ENCODE results near the gene SHISA9.

Gene SHISA9

DNA sequence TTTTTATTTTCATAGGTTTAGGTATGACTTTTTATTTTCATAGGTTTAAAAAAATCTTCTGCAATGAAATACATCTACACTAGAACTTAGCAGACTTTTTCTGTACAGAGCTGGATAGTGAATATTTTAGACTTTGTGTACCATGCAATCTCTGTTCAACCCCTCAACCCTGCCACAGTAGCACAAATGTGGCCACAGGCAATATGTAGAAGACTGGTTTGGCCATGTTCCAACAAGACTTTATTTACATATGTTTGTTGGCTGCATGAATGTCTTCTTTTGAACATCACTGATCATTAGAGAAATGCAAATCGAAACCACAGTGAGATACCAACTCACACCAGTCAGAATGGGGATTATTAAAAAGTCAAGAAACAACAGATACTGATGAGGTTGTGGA lies 229.2 kb downstream of the SHISA9 start:
- no peak for DNase-seq

- no peak for DNase-seq
These were observed 233.4 kb downstream of the SHISA9 start for GRCh38 chr16:13134836-13135235.

- no peak for DNase-seq
These were observed 235.5 kb downstream of the SHISA9 start for GRCh38 chr16:13136901-13137300.

GRCh38 chr16:13138528-13138927 lies 237.1 kb downstream of the SHISA9 start:
- no peak for DNase-seq

DNA sequence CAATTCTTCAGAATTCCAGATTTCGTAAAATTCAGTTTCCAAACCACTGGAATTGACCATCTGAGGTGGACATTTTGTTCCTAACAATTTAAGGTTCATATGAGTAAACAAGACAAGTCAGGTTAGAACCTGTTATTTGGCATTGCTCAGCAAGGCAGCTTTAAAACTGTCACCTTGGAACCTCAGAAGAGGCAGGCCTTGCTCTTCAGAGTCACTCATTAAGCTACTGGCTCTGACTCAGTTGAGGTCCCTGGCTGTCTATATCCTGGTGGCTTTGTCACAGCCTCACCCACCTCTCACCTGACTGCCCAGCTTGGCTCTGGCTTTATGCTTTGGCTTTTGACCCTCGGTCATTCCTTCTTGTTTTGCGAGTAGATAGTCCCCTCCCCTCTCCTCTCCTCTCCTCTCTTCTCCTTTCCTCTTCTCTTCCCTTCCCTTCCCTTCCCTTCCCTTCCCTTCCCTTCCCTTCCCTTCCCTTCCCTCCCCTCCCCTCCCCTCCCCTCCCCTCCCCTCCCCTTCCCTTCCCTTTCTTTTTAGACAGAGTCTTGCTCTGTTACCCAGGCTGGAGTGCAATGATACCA lies 238.4 kb downstream of the SHISA9 start:
- DNase-seq, result no peak

DNA sequence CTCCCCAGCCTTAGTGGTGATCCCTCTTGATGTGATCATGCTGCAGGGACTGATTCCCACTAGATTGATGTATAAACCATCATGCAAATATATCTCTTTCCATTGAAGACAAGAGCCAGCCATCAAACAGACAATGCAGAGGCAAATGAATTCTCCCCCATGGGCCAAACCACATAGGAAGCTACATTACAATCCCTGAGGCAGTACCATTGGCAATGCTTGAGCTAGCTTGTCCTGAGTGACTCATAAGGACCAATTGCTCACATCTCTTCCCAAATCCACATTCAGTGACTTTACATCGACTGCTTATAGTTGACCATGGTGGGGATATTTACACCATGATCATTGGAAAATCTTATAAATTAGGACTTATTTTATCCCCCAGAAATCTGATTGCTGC lies 242.2 kb downstream of the SHISA9 start:
- DNase-seq, result no peak

DNA sequence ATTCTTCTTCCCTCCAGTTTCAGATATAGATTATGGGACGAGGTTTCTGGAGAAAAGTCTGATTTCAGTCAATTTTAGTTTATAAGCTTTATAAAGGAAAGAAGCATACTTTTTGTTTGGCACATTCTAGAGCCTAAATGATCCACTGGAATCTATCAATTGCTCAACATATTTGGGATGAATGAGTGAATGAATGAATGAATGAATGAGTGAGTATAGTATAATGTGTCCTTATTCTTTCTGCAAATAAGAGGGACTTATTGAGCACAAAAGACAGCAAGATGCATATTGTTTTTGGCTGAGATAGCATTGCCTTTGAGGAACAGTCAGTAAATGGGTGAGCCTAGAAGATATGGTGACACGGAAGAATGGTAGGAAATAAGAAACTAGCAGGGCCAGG lies 245.4 kb downstream of the SHISA9 start:
- no peak for DNase-seq

DNA sequence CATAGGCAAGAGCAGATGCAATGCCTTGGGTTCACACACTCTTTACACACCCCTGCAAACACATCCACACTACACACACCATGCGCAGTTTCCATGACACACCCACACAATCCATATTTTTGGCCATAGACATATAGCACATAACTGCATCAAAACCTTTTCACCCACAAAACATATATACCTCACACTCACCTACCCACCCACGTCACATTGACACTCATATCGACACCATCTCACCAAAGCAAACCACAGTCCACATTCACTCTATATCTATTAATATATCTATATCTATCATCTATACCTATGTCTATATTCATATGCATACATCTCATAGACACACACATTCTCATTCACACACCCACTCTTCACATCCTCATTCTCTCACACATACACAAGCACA lies 246.9 kb downstream of the SHISA9 start:
- DNase-seq, result no peak

- no peak for DNase-seq
These were observed 247.4 kb downstream of the SHISA9 start for GRCh38 chr16:13148836-13149235.

- no peak for DNase-seq
These were observed 248.9 kb downstream of the SHISA9 start for GRCh38 chr16:13150181-13150885.

DNA sequence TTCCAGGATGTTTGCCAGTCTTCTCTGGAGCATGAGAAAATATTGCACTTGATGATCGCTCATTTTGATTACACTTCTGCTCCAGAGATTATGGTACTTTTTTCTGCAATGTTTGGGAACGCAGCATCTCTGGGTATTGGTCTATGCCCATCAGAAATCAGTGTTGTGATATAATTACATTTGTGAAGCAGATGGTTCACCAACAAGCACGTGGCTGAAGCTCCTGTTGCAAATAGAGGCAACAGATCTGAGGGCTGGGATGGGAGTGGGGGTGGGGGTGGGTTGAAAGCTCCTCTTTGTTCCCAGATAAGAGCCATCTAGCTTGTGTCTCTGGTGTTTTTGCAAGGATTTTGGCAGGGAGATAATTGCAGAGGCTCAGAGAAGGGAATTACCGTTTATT lies 252.3 kb downstream of the SHISA9 start:
- DNase-seq, result no peak

GRCh38 chr16:13154799-13155198 lies 253.4 kb downstream of the SHISA9 start:
- DNase-seq, result no peak

- no peak for DNase-seq
These were observed 254.0 kb downstream of the SHISA9 start for GRCh38 chr16:13155377-13155776.

GRCh38 chr16:13155780-13156179 lies 254.4 kb downstream of the SHISA9 start:
- no peak for DNase-seq

- DNase-seq, result no peak
These were observed 255.7 kb downstream of the SHISA9 start for GRCh38 chr16:13157082-13157481.

GRCh38 chr16:13158427-13158826 lies 257.0 kb downstream of the SHISA9 start:
- DNase-seq, result no peak

DNA sequence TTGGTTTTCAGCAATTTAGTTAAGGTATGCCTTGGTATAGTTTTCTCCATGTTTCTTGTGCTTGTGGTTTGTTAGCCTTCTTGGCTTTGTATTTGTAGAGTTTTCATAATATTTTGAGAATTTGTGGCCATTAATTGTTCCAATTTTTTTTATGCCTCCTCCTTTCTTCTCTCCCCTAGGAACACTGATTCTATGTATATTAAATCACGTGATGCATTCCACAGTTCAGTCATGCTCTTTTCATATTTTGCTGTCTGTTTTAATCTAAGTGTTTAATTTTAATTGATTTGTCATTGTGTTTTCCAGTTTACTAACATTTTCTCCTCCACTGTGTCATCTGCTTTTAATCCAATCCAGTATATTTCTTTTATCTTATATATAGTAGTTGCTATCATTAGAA lies 263.6 kb downstream of the SHISA9 start:
- no peak for DNase-seq

- no peak for DNase-seq
These were observed 266.7 kb downstream of the SHISA9 start for GRCh38 chr16:13168091-13168572.

GRCh38 chr16:13171313-13171712 lies 269.9 kb downstream of the SHISA9 start:
- no peak for DNase-seq

- no peak for DNase-seq
These were observed 275.3 kb downstream of the SHISA9 start for GRCh38 chr16:13176711-13177110.

- no peak for DNase-seq
These were observed 276.9 kb downstream of the SHISA9 start for GRCh38 chr16:13178318-13178717.

GRCh38 chr16:13181432-13181831 lies 280.0 kb downstream of the SHISA9 start:
- DNase-seq, result no peak

DNA sequence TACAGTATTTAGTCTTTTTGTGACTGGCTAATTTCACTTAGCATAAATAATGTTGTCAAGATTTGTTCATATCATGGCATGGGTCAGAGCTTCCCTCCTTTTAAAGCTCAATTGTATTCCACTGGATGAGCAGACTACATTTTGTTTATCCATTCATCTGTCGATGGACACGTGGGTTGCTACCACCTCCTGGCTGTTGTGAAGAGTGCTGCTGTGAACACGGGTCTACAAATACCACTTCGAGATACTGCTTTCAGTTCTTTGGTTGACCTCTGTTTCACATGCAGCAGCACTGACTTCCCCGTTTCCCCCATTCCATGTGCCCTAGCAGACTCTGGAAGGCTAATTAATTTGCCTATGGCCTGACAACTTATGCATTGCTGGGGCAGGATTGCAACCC lies 285.4 kb downstream of the SHISA9 start:
- no peak for DNase-seq

DNA sequence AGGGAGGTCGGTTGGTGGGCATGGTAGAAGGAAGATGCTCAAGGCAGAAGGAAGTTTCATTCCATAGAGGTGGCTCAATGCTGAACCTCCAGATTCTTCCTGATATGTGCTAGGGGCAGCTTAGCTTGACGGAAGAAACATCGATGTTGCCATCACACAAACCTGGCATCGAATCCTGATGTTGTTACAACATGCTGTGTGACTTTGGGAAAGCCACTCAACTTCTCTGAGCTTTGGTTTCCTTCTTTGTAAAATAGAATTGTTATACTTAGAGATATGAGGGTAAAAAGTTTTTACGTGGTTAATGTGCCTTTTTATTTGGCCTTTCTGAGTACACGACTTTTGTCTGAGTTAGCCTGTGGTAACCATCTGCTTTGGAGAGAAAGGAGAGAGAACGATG lies 287.9 kb downstream of the SHISA9 start:
- no peak for DNase-seq

- no peak for DNase-seq
These were observed 292.3 kb downstream of the SHISA9 start for GRCh38 chr16:13193721-13194120.
